HEK293T (cell line): Measurements from ENCODE around the gene CABYR.

Source experiments
- CTCF ChIA-PET: fragments of 350-600 bp; formaldehyde crosslinking; extraction: SDS; loops from one replicate; lab custom pipeline; 2021; ENCODE audit warnings: antibody characterized with exemption, inconsistent platforms; lab: Yijun Ruan, JAX
- POLR2A ChIA-PET: fragments of 350-600 bp; formaldehyde crosslinking; extraction: SDS; loops from one replicate; lab custom pipeline; 2020; ENCODE audit warnings: antibody characterized with exemption, inconsistent platforms; lab: Yijun Ruan, JAX
- DNase-seq: peaks from one replicate; pipeline ENCODE4 v3.0.0; 2012; ENCODE audit warnings: mixed read lengths; ENCODE audit errors: extremely low spot score
- ARNT ChIP-seq: fragments of 450-650 bp; IDR thresholded peaks from 2 replicates; pipeline ENCODE4 v1.6.1; 2017; ENCODE audit warnings: mild to moderate bottlenecking
- BHLHE40 ChIP-seq: fragments of 450-650 bp; IDR thresholded peaks from 2 replicates; pipeline ENCODE4 v1.6.1; 2016; ENCODE audit warnings: mild to moderate bottlenecking, moderate library complexity, borderline replicate concordance
- CTBP1 ChIP-seq: fragments of 450-650 bp; IDR thresholded peaks from 2 replicates; pipeline ENCODE4 v1.6.1; 2016; ENCODE audit warnings: borderline replicate concordance
- ELF4 ChIP-seq: fragments of 450-650 bp; IDR thresholded peaks from 2 replicates; pipeline ENCODE4 v1.6.1; 2017; ENCODE audit warnings: antibody characterized with exemption
- FOXA1 ChIP-seq: fragments of 450-650 bp; IDR thresholded peaks from 2 replicates; pipeline ENCODE4 v1.6.1; 2016; ENCODE audit warnings: mild to moderate bottlenecking
- FOXK2 ChIP-seq: fragments of 450-650 bp; IDR thresholded peaks from 2 replicates; pipeline ENCODE4 v1.6.1; 2016; ENCODE audit warnings: mild to moderate bottlenecking
- FOXM1 ChIP-seq: fragments of 450-650 bp; IDR thresholded peaks from 2 replicates; pipeline ENCODE4 v1.6.1; 2017; ENCODE audit warnings: mild to moderate bottlenecking, borderline replicate concordance
- HDGF ChIP-seq: fragments of 450-650 bp; IDR thresholded peaks from 2 replicates; pipeline ENCODE4 v1.6.1; 2017; ENCODE audit warnings: antibody characterized with exemption, borderline replicate concordance
- L3MBTL2 ChIP-seq: fragments of 450-650 bp; conservative IDR thresholded peaks from 2 replicates; pipeline ENCODE4 v1.6.1; 2016; ENCODE audit warnings: mild to moderate bottlenecking
- LEF1 ChIP-seq: fragments of 450-650 bp; IDR thresholded peaks from 2 replicates; pipeline ENCODE4 v1.6.1; 2017; ENCODE audit warnings: mild to moderate bottlenecking, borderline replicate concordance
- NFRKB ChIP-seq: fragments of 450-650 bp; IDR thresholded peaks from 2 replicates; pipeline ENCODE4 v1.6.1; 2016; ENCODE audit warnings: mild to moderate bottlenecking, moderate library complexity
- SP1 ChIP-seq: fragments of 450-650 bp; IDR thresholded peaks from 2 replicates; pipeline ENCODE4 v1.6.1; 2017
- SUZ12 ChIP-seq: fragments of 450-650 bp; IDR thresholded peaks from 2 replicates; pipeline ENCODE4 v1.6.1; 2016; ENCODE audit warnings: mild to moderate bottlenecking
- TARDBP ChIP-seq: fragments of 450-650 bp; IDR thresholded peaks from 2 replicates; pipeline ENCODE4 v1.6.1; 2016
- ZNF384 ChIP-seq: fragments of 450-650 bp; IDR thresholded peaks from 2 replicates; pipeline ENCODE4 v1.6.1; 2016
- TF ChIP-seq, protein P1 (sequence below): fragments of 450-650 bp; IDR thresholded peaks from 2 replicates; pipeline ENCODE4 v1.6.1; 2016

Gene CABYR

DNA sequence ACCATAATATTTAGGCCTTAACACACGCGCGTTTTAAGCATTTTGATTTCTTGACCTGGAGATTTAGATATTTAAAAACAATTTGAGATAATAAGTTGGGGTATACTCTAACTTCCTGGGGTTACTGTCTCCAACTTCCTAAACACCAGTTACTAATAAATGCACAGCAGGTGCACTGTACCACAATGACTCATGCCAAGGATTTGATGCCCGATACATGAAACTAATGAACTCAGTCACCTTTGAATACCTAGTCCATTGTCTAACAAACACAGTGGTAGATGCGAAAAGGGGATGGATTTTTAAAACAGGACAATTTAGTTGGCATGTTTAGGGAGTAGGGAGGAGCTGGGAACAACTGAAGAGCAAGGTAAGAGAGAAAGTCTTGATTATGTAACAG lies 21.2 kb downstream of the CABYR start:
- ChIA-PET CTCF (no interaction called here), POLR2A (no interaction called here)
- no peak for DNase-seq
- TF ChIP-seq SUZ12 (no peak), CTBP1 (no peak), ZNF384 (no peak), NFRKB (no peak), ELF4 (no peak), FOXK2 (no peak)

DNA sequence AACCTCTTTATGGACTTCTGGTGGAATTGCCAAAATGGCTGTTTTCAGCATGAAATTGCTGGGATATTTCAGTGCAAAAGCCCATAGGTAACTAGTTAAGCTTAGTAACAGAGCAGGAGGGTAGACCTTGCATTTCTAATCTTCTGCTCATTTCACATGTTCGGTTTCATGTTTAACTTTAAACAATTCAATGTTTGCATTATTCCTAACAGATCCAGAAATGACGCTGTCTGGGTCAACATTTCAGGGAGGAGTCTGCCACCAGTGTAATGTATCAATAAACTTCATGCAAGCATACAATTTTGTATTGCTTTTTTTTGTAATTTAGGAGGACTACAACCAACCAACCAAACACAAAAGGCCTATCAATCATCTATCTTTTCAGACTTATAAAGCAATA lies 22.4 kb downstream of the CABYR start:
- DNase-seq = no peak
- TF ChIP-seq FOXA1 = no peak
- TF ChIP-seq HDGF = no peak
- TF ChIP-seq FOXM1 = no peak
- TF ChIP-seq NFRKB = no peak
- TF ChIP-seq TARDBP = no peak
- TF ChIP-seq L3MBTL2 = no peak
- no peak for TF ChIP-seq ZNF384
- TF ChIP-seq, protein P1, sequence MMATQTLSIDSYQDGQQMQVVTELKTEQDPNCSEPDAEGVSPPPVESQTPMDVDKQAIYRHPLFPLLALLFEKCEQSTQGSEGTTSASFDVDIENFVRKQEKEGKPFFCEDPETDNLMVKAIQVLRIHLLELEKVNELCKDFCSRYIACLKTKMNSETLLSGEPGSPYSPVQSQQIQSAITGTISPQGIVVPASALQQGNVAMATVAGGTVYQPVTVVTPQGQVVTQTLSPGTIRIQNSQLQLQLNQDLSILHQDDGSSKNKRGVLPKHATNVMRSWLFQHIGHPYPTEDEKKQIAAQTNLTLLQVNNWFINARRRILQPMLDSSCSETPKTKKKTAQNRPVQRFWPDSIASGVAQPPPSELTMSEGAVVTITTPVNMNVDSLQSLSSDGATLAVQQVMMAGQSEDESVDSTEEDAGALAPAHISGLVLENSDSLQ = no peak
- TF ChIP-seq SP1 = no peak
- no peak for TF ChIP-seq LEF1
- TF ChIP-seq ARNT = no peak
- no peak for TF ChIP-seq SUZ12
- no peak for TF ChIP-seq ELF4
- no peak for TF ChIP-seq CTBP1
- no peak for TF ChIP-seq BHLHE40
- no peak for TF ChIP-seq FOXK2
- CTCF ChIA-PET = interaction anchor here (2.0 kb wide), 1 partner anchor 15 kb away, joined by 5 read pairs; no protein-coding TSS in a partner anchor
- POLR2A ChIA-PET = no interaction called here

DNA sequence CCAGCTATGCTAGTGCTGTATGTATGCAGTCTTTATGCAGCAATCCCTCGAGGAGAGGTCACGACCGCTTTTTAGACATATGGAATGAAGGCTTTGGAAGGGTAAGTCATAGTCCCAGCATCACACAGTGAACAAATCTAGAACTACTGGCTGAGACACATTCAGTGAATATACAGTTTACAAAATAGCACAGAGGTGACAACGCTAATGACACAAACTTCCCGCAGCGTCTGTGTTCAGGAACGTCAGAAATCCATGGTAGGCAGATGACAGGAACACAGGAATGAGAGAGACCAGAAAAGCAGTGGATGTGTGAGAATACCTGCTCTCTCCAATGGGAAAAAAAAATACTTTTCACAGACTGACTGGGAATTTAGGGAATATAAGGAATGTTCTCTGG lies 29.6 kb downstream of the CABYR start:
- no peak for DNase-seq
- TF ChIP-seq ARNT (no peak), L3MBTL2 (no peak), SUZ12 (no peak), ELF4 (no peak), HDGF (no peak), TARDBP (no peak), NFRKB (no peak)
- ChIA-PET POLR2A (interaction anchor here (1.3 kb wide), 1 partner anchor 30 kb away, joined by 3 read pairs; the partner anchor contains the start of gene CABYR), CTCF (interaction anchor here (1.5 kb wide), 1 partner anchor 9 kb away, joined by 3 read pairs; no protein-coding TSS in a partner anchor)

DNA sequence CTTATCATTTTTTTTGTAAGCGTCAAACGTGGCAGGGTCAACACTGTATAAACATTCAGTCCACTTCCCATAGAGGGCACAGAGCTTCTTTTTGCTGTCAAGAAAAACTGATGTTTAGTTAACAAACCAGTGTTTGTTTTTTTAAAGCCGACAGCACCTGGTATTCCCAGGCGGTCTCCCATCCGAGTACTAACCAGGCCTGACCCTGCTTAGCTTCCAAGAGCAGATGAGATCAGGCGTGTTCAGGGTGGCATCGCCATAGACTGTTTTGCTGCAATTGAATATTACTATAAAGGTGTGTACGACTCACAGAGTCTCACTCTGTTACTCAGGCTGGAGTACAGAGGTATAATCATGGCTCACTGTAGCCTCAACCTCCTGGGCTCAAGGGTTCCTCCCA lies 31.5 kb downstream of the CABYR start:
- no peak for DNase-seq
- POLR2A ChIA-PET = no interaction called here
- TF ChIP-seq TARDBP (no peak), ARNT (no peak)
- CTCF ChIA-PET = no interaction called here

DNA sequence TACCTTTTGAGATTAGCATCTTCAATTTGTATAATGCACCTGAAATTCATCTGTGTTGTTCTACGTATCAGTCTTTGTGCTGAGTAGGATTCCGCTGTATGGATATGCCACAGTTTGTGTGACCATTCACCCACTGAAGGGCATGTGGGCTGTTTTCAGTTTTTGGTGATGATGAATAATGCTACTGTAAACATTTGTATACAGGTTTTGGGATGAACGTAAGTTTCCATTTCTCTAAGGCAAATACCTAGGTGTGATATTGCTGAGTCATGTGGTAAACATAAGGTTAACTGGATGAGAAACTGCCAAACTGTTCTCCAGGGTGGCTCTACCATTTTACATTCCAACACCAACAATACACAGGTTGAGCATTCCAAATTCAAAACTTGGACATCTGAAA lies 35.1 kb downstream of the CABYR start:
- TF ChIP-seq NFRKB (no peak), CTBP1 (no peak), L3MBTL2 (no peak), FOXM1 (no peak), FOXK2 (no peak), SUZ12 (no peak), HDGF (no peak), SP1 (no peak), ELF4 (no peak), ZNF384 (no peak)
- CTCF ChIA-PET = no interaction called here

DNA sequence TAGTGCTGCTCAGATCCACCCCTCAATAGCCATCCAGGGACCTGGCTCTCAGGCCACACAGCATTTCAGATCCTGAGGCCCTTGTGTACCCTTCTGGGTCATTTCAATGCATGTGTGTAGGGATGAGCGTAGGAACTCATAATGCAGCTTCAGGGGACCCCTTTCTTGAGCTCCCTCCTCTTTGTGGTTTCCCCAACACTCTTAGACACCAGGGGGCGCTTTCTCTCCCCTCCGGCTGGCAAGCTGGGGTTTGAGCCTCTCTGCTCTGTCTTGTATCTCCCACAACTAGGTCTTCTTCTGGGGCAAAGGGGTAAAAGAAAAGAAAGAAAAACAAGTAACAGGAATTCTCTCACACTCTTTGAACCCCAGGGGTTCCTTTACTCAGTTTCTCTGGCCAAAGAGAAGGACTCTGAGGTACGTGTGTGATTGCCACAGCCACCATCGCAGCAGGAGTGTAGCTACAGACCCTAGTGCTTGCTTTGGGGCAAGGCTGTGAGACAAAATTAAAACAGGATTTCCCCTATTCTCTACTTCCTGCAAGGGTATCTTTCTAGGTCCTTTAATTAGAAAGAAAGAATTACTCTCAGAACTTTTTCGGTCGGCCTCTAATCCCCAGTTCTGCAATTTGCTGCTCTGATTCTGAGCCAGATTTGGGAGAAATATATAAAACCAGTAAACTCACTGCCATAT lies 38.0 kb downstream of the CABYR start:
- ChIA-PET POLR2A (interaction anchor here (1.2 to 1.9 kb wide), 2 partner anchors 38 to 95 kb away, joined by 3 to 12 read pairs; partner anchors contain the start of gene CABYR), CTCF (interaction anchor here (0.6 to 2.7 kb wide), 36 partner anchors 8 to 315 kb away, joined by 3 to 55 read pairs (median 4); partner anchors contain the start of gene CABYR)
- peak; percentile 76 for DNase-seq
- no peak for TF ChIP-seq L3MBTL2
- no peak for TF ChIP-seq ARNT
- TF ChIP-seq BHLHE40 = no peak
- no peak for TF ChIP-seq SUZ12
- TF ChIP-seq CTBP1 = no peak
- TF ChIP-seq FOXA1 = no peak

More for the DNA sequence above, 35.1 kb downstream of the CABYR start:
- POLR2A ChIA-PET = no interaction called here
- DNase-seq = no peak

DNA sequence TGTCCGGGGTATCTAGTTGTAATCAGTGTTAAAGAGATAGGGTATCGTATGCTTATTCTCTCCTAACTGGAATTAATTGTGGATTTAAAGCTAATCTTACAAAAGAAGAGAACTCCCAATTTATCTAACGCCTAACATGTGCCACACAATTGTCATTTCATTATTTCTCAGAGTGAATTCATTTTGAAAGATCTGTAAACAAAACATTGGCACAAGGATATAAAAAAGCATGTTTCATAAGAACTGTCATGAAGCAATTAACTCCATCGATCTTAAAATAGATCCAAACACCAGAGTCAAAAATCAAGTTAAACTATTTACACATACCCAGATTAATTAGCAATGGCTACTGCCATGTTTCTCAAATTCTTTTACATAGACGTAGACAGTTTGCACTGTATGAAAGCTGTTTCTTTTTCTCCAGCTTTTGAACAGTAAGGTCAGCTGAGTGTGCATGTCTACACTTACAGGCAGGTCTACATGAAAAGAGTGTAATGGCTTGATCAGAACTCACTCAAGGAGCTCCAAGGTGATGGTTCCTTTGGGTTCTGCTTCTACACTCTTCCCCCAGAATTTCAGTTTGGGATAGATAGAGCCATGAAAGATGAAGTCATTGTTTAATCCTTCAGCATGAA lies 38.8 kb downstream of the CABYR start:
- CTCF ChIA-PET = interaction anchor here (0.6 to 2.7 kb wide), 16 partner anchors 9 to 314 kb away, joined by 3 to 55 read pairs (median 5); no protein-coding TSS in a partner anchor

More for the DNA sequence above, 38.8 kb downstream of the CABYR start:
- DNase-seq = no peak
- POLR2A ChIA-PET = no interaction called here
- no peak for TF ChIP-seq ARNT
- TF ChIP-seq TARDBP = no peak
- no peak for TF ChIP-seq ZNF384
- no peak for TF ChIP-seq SUZ12
- no peak for TF ChIP-seq L3MBTL2
- TF ChIP-seq, protein P1 = no peak
- TF ChIP-seq HDGF = no peak
- TF ChIP-seq CTBP1 = no peak
- no peak for TF ChIP-seq FOXA1
- no peak for TF ChIP-seq FOXK2
- TF ChIP-seq ELF4 = no peak
- no peak for TF ChIP-seq BHLHE40
- TF ChIP-seq NFRKB = no peak
